ENCODE measurements around the gene ALDOC. TPM values are rescaled to one million over a fixed set of nuclear protein-coding genes. Genes with fewer than 3 reads are reported as not detected.
A peak's percentile ranks its signal among the peaks of the same experiment; 100 is the strongest.

The ALDOC gene
- total RNA-seq, 1 donor from 2014 or later, result 18.3 TPM

DNA sequence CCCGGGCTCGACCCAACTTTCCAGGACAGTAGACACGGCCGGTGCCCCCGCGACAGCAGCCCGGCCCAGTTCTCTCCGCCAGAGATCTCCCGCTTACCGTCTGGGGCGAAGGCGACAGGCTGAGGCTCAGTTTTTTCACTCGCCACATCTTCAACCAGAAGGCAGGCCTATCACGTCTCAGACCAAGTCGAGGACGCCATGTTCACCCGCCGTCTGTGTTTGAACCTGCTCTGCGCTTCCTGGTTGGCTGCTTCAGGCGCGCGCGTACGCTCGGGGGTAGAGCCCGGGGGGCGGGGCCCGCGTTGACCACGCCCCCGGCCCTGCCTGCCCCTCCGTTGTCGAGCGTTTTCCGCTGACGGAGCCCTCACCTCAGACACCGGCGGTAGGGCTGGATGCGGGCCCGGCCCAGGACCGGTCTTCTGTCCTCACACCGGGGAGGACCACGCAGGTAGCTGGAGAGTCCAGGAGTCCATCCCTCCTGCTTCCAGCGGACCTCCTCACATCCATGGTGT is 22.2 kb upstream of the ALDOC start, which contains the start of gene SPAG5:
Gene SPAG5 (minus strand): TSS at position 227 of the 512 bp plus-strand sequence. CDS start 79 bp downstream, at position 148.
- peaks cover 4% of the 10 kb centered on the region for H3K36me3 Mint-ChIP-seq (ENCODE audit: low read depth, unreplicated experiment)
- TF ChIP-seq, protein P1, sequence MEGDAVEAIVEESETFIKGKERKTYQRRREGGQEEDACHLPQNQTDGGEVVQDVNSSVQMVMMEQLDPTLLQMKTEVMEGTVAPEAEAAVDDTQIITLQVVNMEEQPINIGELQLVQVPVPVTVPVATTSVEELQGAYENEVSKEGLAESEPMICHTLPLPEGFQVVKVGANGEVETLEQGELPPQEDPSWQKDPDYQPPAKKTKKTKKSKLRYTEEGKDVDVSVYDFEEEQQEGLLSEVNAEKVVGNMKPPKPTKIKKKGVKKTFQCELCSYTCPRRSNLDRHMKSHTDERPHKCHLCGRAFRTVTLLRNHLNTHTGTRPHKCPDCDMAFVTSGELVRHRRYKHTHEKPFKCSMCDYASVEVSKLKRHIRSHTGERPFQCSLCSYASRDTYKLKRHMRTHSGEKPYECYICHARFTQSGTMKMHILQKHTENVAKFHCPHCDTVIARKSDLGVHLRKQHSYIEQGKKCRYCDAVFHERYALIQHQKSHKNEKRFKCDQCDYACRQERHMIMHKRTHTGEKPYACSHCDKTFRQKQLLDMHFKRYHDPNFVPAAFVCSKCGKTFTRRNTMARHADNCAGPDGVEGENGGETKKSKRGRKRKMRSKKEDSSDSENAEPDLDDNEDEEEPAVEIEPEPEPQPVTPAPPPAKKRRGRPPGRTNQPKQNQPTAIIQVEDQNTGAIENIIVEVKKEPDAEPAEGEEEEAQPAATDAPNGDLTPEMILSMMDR (IDR thresholded peaks at IDR 0.05; ENCODE audit: unreplicated experiment), result no peak
- H3K9me3 Mint-ChIP-seq (ENCODE audit: unreplicated experiment), result no peaks in the 10 kb centered on the region
- DNase-seq (ENCODE audit: low spot score), result peak; percentile 96
- H3K27me3 Mint-ChIP-seq (ENCODE audit: unreplicated experiment), result peaks cover 1% of the 10 kb centered on the region
- peak within 1 kb of the TSS; percentile 93 for H3K27ac Mint-ChIP-seq (ENCODE audit: unreplicated experiment)
- peak within 1 kb of the TSS; percentile 96 for H3K4me3 Mint-ChIP-seq (ENCODE audit: unreplicated experiment)
- peaks cover 16% of the 10 kb centered on the region for H3K4me1 Mint-ChIP-seq (ENCODE audit: unreplicated experiment)

DNA sequence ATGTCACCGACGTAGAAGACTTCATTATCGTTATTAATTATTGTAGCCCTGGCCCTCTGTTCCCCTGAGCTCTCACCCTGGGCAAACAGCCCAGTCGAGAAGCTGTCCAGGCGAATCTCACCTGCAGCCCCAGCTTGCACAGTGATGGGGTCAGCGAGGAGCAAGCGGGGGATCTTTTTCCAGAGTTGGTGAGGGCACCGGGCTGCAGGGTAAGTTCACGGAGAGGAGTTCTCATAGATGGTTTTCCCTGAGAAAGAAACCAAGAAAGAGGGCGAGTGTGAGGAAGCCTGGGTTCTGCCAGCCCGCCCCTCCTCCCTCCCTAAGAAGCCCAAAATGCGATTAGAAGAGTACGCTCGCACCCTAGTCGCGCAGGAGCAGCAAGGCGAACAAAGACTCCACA is 21.7 kb upstream of the ALDOC start:
- peaks cover 1% of the 10 kb centered on the region for H3K27me3 Mint-ChIP-seq (ENCODE audit: unreplicated experiment)
- DNase-seq (ENCODE audit: low spot score), result no peak
- H3K36me3 Mint-ChIP-seq (ENCODE audit: low read depth, unreplicated experiment), result peaks cover 4% of the 10 kb centered on the region
- H3K9me3 Mint-ChIP-seq (ENCODE audit: unreplicated experiment), result no peaks in the 10 kb centered on the region
- H3K4me3 Mint-ChIP-seq (ENCODE audit: unreplicated experiment), result peak overlapping the region; percentile 96
- peaks cover 16% of the 10 kb centered on the region for H3K4me1 Mint-ChIP-seq (ENCODE audit: unreplicated experiment)
- H3K27ac Mint-ChIP-seq (ENCODE audit: unreplicated experiment), result peak overlapping the region; percentile 93
- TF ChIP-seq, protein P1 (IDR thresholded peaks at IDR 0.05; ENCODE audit: unreplicated experiment), result no peak

- H3K4me3 Mint-ChIP-seq (ENCODE audit: unreplicated experiment), result peak overlapping the region; percentile 96
- TF ChIP-seq, protein P1 (IDR thresholded peaks at IDR 0.05; ENCODE audit: unreplicated experiment), result no peak
- H3K27me3 Mint-ChIP-seq (ENCODE audit: unreplicated experiment), result peaks cover 1% of the 10 kb centered on the region
- no peak for DNase-seq (ENCODE audit: low spot score)
- no peaks in the 10 kb centered on the region for H3K9me3 Mint-ChIP-seq (ENCODE audit: unreplicated experiment)
- peaks cover 16% of the 10 kb centered on the region for H3K4me1 Mint-ChIP-seq (ENCODE audit: unreplicated experiment)
- H3K36me3 Mint-ChIP-seq (ENCODE audit: low read depth, unreplicated experiment), result peaks cover 7% of the 10 kb centered on the region
- H3K27ac Mint-ChIP-seq (ENCODE audit: unreplicated experiment), result no peak overlapping the region
Observed at GRCh38 chr17:28597606-28598383, 21.1 kb upstream of the ALDOC start.

- Mint-ChIP-seq H3K36me3 (ENCODE audit: low read depth, unreplicated experiment) (peaks cover 8% of the 10 kb centered on the region), H3K4me1 (ENCODE audit: unreplicated experiment) (peaks cover 10% of the 10 kb centered on the region), H3K27ac (ENCODE audit: unreplicated experiment) (no peak overlapping the region), H3K9me3 (ENCODE audit: unreplicated experiment) (no peaks in the 10 kb centered on the region), H3K4me3 (ENCODE audit: unreplicated experiment) (no peak overlapping the region), H3K27me3 (ENCODE audit: unreplicated experiment) (no peaks in the 10 kb centered on the region)
- TF ChIP-seq, protein P1 (IDR thresholded peaks at IDR 0.05; ENCODE audit: unreplicated experiment), result no peak
- DNase-seq (ENCODE audit: low spot score), result no peak
Observed at GRCh38 chr17:28592260-28592659, 15.6 kb upstream of the ALDOC start.

DNA sequence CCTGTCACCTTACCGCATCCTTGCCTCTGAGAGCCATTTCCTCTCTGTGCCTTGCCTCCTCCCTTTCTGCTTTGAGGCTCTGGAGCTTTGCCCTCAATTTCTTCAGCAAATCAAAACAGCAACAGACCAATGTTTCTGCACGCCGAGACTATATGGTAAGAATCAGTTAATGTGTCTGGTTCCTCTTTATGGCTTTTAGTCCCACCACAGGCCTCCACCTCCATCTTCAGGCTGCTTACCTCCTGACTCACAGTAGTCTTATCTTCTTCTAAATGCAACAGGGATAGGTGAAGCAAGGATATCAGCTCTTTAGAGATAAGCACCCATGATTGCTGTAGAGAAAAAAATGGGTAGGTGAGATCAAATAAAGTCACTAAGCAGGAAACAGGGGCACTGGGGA is 9.2 kb upstream of the ALDOC start:
- Mint-ChIP-seq H3K27ac (ENCODE audit: unreplicated experiment) (peak overlapping the region; percentile 5), H3K9me3 (ENCODE audit: unreplicated experiment) (no peaks in the 10 kb centered on the region), H3K27me3 (ENCODE audit: unreplicated experiment) (no peaks in the 10 kb centered on the region), H3K4me3 (ENCODE audit: unreplicated experiment) (no peak overlapping the region), H3K4me1 (ENCODE audit: unreplicated experiment) (peaks cover 17% of the 10 kb centered on the region), H3K36me3 (ENCODE audit: low read depth, unreplicated experiment) (peaks cover 13% of the 10 kb centered on the region)
- TF ChIP-seq, protein P1 (IDR thresholded peaks at IDR 0.05; ENCODE audit: unreplicated experiment), result no peak
- DNase-seq (ENCODE audit: low spot score), result no peak

Data from endothelial cell (in vitro differentiated cells).